GM18951 (cell line): Measurements from ENCODE around the gene XCL2.

ENCODE experiments used
- POLR2A ChIP-seq: IDR thresholded peaks from 4 replicates; pipeline ENCODE4 v1.6.1; 2011; ENCODE audit warnings: mild to moderate bottlenecking; ENCODE audit not compliant: insufficient read length, insufficient read depth; ENCODE audit errors: extremely low read depth
- in situ Hi-C: fragments of 300-500 bp; cut with MboI; formaldehyde crosslinking; loops from one replicate; pipeline ENCODE4 v1.12.0; 2022; ENCODE audit warnings: low sequenced_read_pairs, mixed read lengths, inconsistent platforms; ENCODE audit not compliant: unreplicated experiment

Gene XCL2

GRCh38 chr1:168572633-168573032 is 28.8 kb upstream of the XCL2 start:
- TF ChIP-seq POLR2A: no peak
- in situ Hi-C loops: no loop called here

- in situ Hi-C loops: no loop called here
Measured at GRCh38 chr1:168570652-168571051, 26.9 kb upstream of the XCL2 start.

GRCh38 chr1:168568346-168568745 is 24.5 kb upstream of the XCL2 start:
- no peak for TF ChIP-seq POLR2A
- in situ Hi-C loops: loop anchor here (10.0 kb wide), 1 partner anchor 124 kb away; no protein-coding TSS in a partner anchor

More at GRCh38 chr1:168570652-168571051, 26.9 kb upstream of the XCL2 start:
- TF ChIP-seq POLR2A: no peak

- in situ Hi-C loops: loop anchor here (10.0 kb wide), 1 partner anchor 123 kb away; no protein-coding TSS in a partner anchor
- TF ChIP-seq POLR2A: no peak
Measured at GRCh38 chr1:168567568-168567967, 23.8 kb upstream of the XCL2 start.

- no peak for TF ChIP-seq POLR2A
- in situ Hi-C loops: loop anchor here (10.0 kb wide), 1 partner anchor 122 kb away; no protein-coding TSS in a partner anchor
Measured at GRCh38 chr1:168567007-168567406, 23.2 kb upstream of the XCL2 start.

- in situ Hi-C loops: loop anchor here (10.0 kb wide), 1 partner anchor 121 kb away; no protein-coding TSS in a partner anchor
- TF ChIP-seq POLR2A: no peak
Measured at GRCh38 chr1:168565825-168566224, 22.0 kb upstream of the XCL2 start.

GRCh38 chr1:168561989-168562388 is 18.2 kb upstream of the XCL2 start:
- in situ Hi-C loops: loop anchor here (10.0 kb wide), 1 partner anchor 117 kb away; no protein-coding TSS in a partner anchor
- no peak for TF ChIP-seq POLR2A

- TF ChIP-seq POLR2A: no peak
- in situ Hi-C loops: loop anchor here (10.0 kb wide), 1 partner anchor 116 kb away; no protein-coding TSS in a partner anchor
Measured at GRCh38 chr1:168560370-168560769, 16.6 kb upstream of the XCL2 start.

- no peak for TF ChIP-seq POLR2A
- in situ Hi-C loops: no loop called here
Measured at GRCh38 chr1:168556647-168557046, 12.8 kb upstream of the XCL2 start.

GRCh38 chr1:168555508-168556046 is 11.8 kb upstream of the XCL2 start:
- in situ Hi-C loops: no loop called here

GRCh38 chr1:168554603-168555483 is 11.0 kb upstream of the XCL2 start:
- TF ChIP-seq POLR2A: no peak
- in situ Hi-C loops: no loop called here

More at GRCh38 chr1:168555508-168556046, 11.8 kb upstream of the XCL2 start:
- no peak for TF ChIP-seq POLR2A

- in situ Hi-C loops: no loop called here
Measured at GRCh38 chr1:168553680-168554553, 10.1 kb upstream of the XCL2 start.

GRCh38 chr1:168552961-168553360 is 9.2 kb upstream of the XCL2 start:
- in situ Hi-C loops: no loop called here
- TF ChIP-seq POLR2A: no peak

More at GRCh38 chr1:168553680-168554553, 10.1 kb upstream of the XCL2 start:
- no peak for TF ChIP-seq POLR2A
